Activated CD4-positive, alpha-beta T cell treated with anti-CD3 and anti-CD28 coated beads, Interleukin-2, amount 10 ng/mL, durations not matched to agents 7 days and 5 days (primary cell): ENCODE results near the gene CLDND2. TPM values are rescaled to one million over a fixed set of nuclear protein-coding genes. Genes with fewer than 3 reads are reported as not detected.
A peak's percentile ranks its signal among the peaks of the same experiment; 100 is the strongest.
"Not testable (repeated sequence)": the region's sequence is repeated elsewhere in the genome, so short reads cannot be mapped to it uniquely, and the experiment has no call there.

ENCODE experiments used
- CTCF ChIA-PET: fragments of 350-600 bp; sonication (Branson Sonifier 250); formaldehyde crosslinking; loops from one replicate; lab custom pipeline; 2021; ENCODE audit warnings: antibody characterized with exemption; lab: Charles Lee
- POLR2A ChIA-PET: fragments of 350-600 bp; sonication (Branson Sonifier 250); formaldehyde crosslinking; loops from one replicate; lab custom pipeline; 2021; ENCODE audit warnings: antibody characterized with exemption; lab: Charles Lee
- DNase-seq: peaks from one replicate; pipeline ENCODE4 v3.0.0-alpha.2; 2020
- H3K27ac Mint-ChIP-seq: one replicate; pipeline ENCODE4 v1.8.0; 2021; ENCODE audit warnings: mild to moderate bottlenecking, moderate library complexity, mixed read lengths
- H3K27me3 Mint-ChIP-seq: one replicate; pipeline ENCODE4 v1.8.0; 2021; ENCODE audit warnings: mixed read lengths
- H3K36me3 Mint-ChIP-seq: one replicate; pipeline ENCODE4 v1.8.0; 2021; ENCODE audit warnings: low read depth, mixed read lengths
- H3K4me1 Mint-ChIP-seq: one replicate; pipeline ENCODE4 v1.8.0; 2021; ENCODE audit warnings: mixed read lengths
- H3K4me3 Mint-ChIP-seq: one replicate; pipeline ENCODE4 v1.8.0; 2021; ENCODE audit warnings: mild to moderate bottlenecking, moderate library complexity, mixed read lengths
- H3K9me3 Mint-ChIP-seq: one replicate; pipeline ENCODE4 v1.8.0; 2021; ENCODE audit warnings: mixed read lengths
- total RNA-seq, 2 experiments: library from RNA; stranded (reverse); gene quantifications; one replicate each; pipeline ENCODE4 v1.2.3, GENCODE V29; 2021

Gene CLDND2
- total RNA-seq: 1 to 10 TPM; 3.1 to 3.3 TPM

GRCh38 chr19:51368366-51369282 lies at the start of gene CLDND2:
Gene CLDND2, minus strand, starts transcription at chr19:51369003. Its CDS starts 426 bp downstream, at chr19:51368577.
- Mint-ChIP-seq H3K27me3 (no peaks in the 10 kb centered on the region), H3K9me3 (peaks cover 4% of the 10 kb centered on the region), H3K4me1 (peaks cover 76% of the 10 kb centered on the region), H3K4me3 (peak within 1 kb of the TSS; percentile 99), H3K36me3 (peaks cover 9% of the 10 kb centered on the region), H3K27ac (peak within 1 kb of the TSS; percentile 95)
- ChIA-PET CTCF (interaction anchor here (0.9 to 1.7 kb wide), 5 partner anchors 10 to 68 kb away, joined by 3 to 13 read pairs (median 4); no protein-coding TSS in a partner anchor), POLR2A (no interaction called here)
- no peak for DNase-seq

- CTCF ChIA-PET: interaction anchor here (0.9 to 1.4 kb wide), 6 partner anchors 9 to 78 kb away, joined by 3 to 8 read pairs (median 3); no protein-coding TSS in a partner anchor
- Mint-ChIP-seq H3K4me1 (peaks cover 10% of the 10 kb centered on the region), H3K27me3 (peaks cover 14% of the 10 kb centered on the region), H3K27ac (no peak overlapping the region), H3K36me3 (no peaks in the 10 kb centered on the region), H3K4me3 (no peak overlapping the region), H3K9me3 (no peaks in the 10 kb centered on the region)
- DNase-seq: no peak
- POLR2A ChIA-PET: interaction anchor here (0.8 kb wide), 1 partner anchor 138 kb away, joined by 3 read pairs; no protein-coding TSS in a partner anchor
Measured at GRCh38 chr19:51417810-51418157, 49.0 kb upstream of the CLDND2 start.

- ChIA-PET CTCF (interaction anchor here (0.6 to 1.4 kb wide), 7 partner anchors 9 to 78 kb away, joined by 3 to 8 read pairs (median 3); no protein-coding TSS in a partner anchor), POLR2A (interaction anchor here (0.8 kb wide), 1 partner anchor 137 kb away, joined by 3 read pairs; no protein-coding TSS in a partner anchor)
- no peaks in the 10 kb centered on the region for H3K36me3 Mint-ChIP-seq
- no peaks in the 10 kb centered on the region for H3K9me3 Mint-ChIP-seq
- H3K4me1 Mint-ChIP-seq: peaks cover 10% of the 10 kb centered on the region
- H3K27ac Mint-ChIP-seq: peak within 1 kb of the TSS; percentile 69
- DNase-seq: peak; percentile 19
- peaks cover 14% of the 10 kb centered on the region for H3K27me3 Mint-ChIP-seq
- H3K4me3 Mint-ChIP-seq: no peak within 1 kb of the TSS
Measured at GRCh38 chr19:51417107-51417809, 48.5 kb upstream of the CLDND2 start, which contains the start of gene SIGLEC10. Gene SIGLEC10, minus strand, starts transcription at chr19:51417642. Its CDS starts 61 bp downstream, at chr19:51417581.

- not testable (repeated sequence) for H3K4me3 Mint-ChIP-seq, H3K36me3 Mint-ChIP-seq, H3K27ac Mint-ChIP-seq, DNase-seq, H3K9me3 Mint-ChIP-seq, H3K4me1 Mint-ChIP-seq
- peaks cover 13% of the 10 kb centered on the region for H3K27me3 Mint-ChIP-seq
- CTCF ChIA-PET: interaction anchor here (1.3 kb wide), 1 partner anchor 9 kb away, joined by 8 read pairs; no protein-coding TSS in a partner anchor
- POLR2A ChIA-PET: interaction anchor here (0.6 kb wide), 1 partner anchor 80 kb away, joined by 3 read pairs; no protein-coding TSS in a partner anchor
Measured at GRCh38 chr19:51416422-51416821, 47.6 kb upstream of the CLDND2 start.

- no peaks in the 10 kb centered on the region for H3K36me3 Mint-ChIP-seq
- ChIA-PET CTCF (interaction anchor here (1.0 kb wide), 1 partner anchor 57 kb away, joined by 3 read pairs; no protein-coding TSS in a partner anchor), POLR2A (no interaction called here)
- peaks cover 10% of the 10 kb centered on the region for H3K4me1 Mint-ChIP-seq
- H3K27me3 Mint-ChIP-seq: peaks cover 6% of the 10 kb centered on the region
- H3K4me3 Mint-ChIP-seq: no peak overlapping the region
- DNase-seq: no peak
- H3K9me3 Mint-ChIP-seq: no peaks in the 10 kb centered on the region
- H3K27ac Mint-ChIP-seq: no peak overlapping the region
Measured at GRCh38 chr19:51415187-51415586, 46.4 kb upstream of the CLDND2 start.

GRCh38 chr19:51410950-51411748 lies 42.3 kb upstream of the CLDND2 start:
- Mint-ChIP-seq H3K4me1 (peaks cover 5% of the 10 kb centered on the region), H3K36me3 (no peaks in the 10 kb centered on the region), H3K4me3 (no peak overlapping the region), H3K9me3 (no peaks in the 10 kb centered on the region), H3K27ac (no peak overlapping the region), H3K27me3 (no peaks in the 10 kb centered on the region)
- POLR2A ChIA-PET: no interaction called here
- no peak for DNase-seq
- CTCF ChIA-PET: interaction anchor here (0.9 kb wide), 1 partner anchor 11 kb away, joined by 3 read pairs; no protein-coding TSS in a partner anchor

- H3K36me3 Mint-ChIP-seq: peaks cover 11% of the 10 kb centered on the region
- ChIA-PET POLR2A (no interaction called here), CTCF (interaction anchor here (0.7 to 2.1 kb wide), 9 partner anchors 9 to 250 kb away, joined by 3 to 16 read pairs (median 4); partner anchors contain the start of gene SIGLEC10)
- H3K4me1 Mint-ChIP-seq: peaks cover 5% of the 10 kb centered on the region
- H3K9me3 Mint-ChIP-seq: peaks cover 8% of the 10 kb centered on the region
- no peak overlapping the region for H3K27ac Mint-ChIP-seq
- peak; percentile 27 for DNase-seq
- no peak overlapping the region for H3K4me3 Mint-ChIP-seq
- no peaks in the 10 kb centered on the region for H3K27me3 Mint-ChIP-seq
Measured at GRCh38 chr19:51407511-51408131, 38.8 kb upstream of the CLDND2 start.

- Mint-ChIP-seq H3K4me3 (no peak overlapping the region), H3K4me1 (peaks cover 6% of the 10 kb centered on the region), H3K27me3 (no peaks in the 10 kb centered on the region), H3K9me3 (peaks cover 19% of the 10 kb centered on the region), H3K36me3 (peaks cover 21% of the 10 kb centered on the region), H3K27ac (no peak overlapping the region)
- POLR2A ChIA-PET: no interaction called here
- CTCF ChIA-PET: interaction anchor here (1.5 kb wide), 1 partner anchor 63 kb away, joined by 4 read pairs; no protein-coding TSS in a partner anchor
- no peak for DNase-seq
Measured at GRCh38 chr19:51402117-51402516, 33.3 kb upstream of the CLDND2 start.

GRCh38 chr19:51399936-51400335 lies 31.1 kb upstream of the CLDND2 start:
- H3K4me3 Mint-ChIP-seq, POLR2A ChIA-PET, DNase-seq, H3K27ac Mint-ChIP-seq, H3K27me3 Mint-ChIP-seq: not testable (repeated sequence)
- peaks cover 21% of the 10 kb centered on the region for H3K36me3 Mint-ChIP-seq
- CTCF ChIA-PET: interaction anchor here (1.2 to 1.9 kb wide), 3 partner anchors 59 to 110 kb away, joined by 4 to 5 read pairs (median 4); partner anchors contain the start of gene VSIG10L
- H3K4me1 Mint-ChIP-seq: peaks cover 21% of the 10 kb centered on the region
- H3K9me3 Mint-ChIP-seq: peaks cover 19% of the 10 kb centered on the region

- H3K9me3 Mint-ChIP-seq: peaks cover 19% of the 10 kb centered on the region
- peaks cover 28% of the 10 kb centered on the region for H3K4me1 Mint-ChIP-seq
- POLR2A ChIA-PET: no interaction called here
- no peak for DNase-seq
- no peak overlapping the region for H3K27ac Mint-ChIP-seq
- H3K36me3 Mint-ChIP-seq: peaks cover 21% of the 10 kb centered on the region
- H3K4me3 Mint-ChIP-seq: no peak overlapping the region
- H3K27me3 Mint-ChIP-seq: no peaks in the 10 kb centered on the region
- CTCF ChIA-PET: interaction anchor here (0.6 to 1.9 kb wide), 5 partner anchors 8 to 60 kb away, joined by 3 to 5 read pairs (median 3); partner anchors contain the start of gene VSIG10L
Measured at GRCh38 chr19:51399231-51399630, 30.4 kb upstream of the CLDND2 start.

GRCh38 chr19:51398096-51398704 lies 29.4 kb upstream of the CLDND2 start:
- DNase-seq: no peak
- peaks cover 34% of the 10 kb centered on the region for H3K4me1 Mint-ChIP-seq
- H3K9me3 Mint-ChIP-seq: peaks cover 17% of the 10 kb centered on the region
- POLR2A ChIA-PET: no interaction called here
- H3K36me3 Mint-ChIP-seq: peaks cover 15% of the 10 kb centered on the region
- H3K27ac Mint-ChIP-seq: no peak overlapping the region
- CTCF ChIA-PET: interaction anchor here (1.2 to 4.2 kb wide), 4 partner anchors 9 to 55 kb away, joined by 3 to 16 read pairs (median 4); partner anchors contain the start of gene SIGLEC10
- no peak overlapping the region for H3K4me3 Mint-ChIP-seq
- no peaks in the 10 kb centered on the region for H3K27me3 Mint-ChIP-seq
